Neural progenitor cell (in vitro differentiated cells): Measurements from ENCODE around the gene GATAD2A. TPM values are rescaled to one million over a fixed set of nuclear protein-coding genes. Genes with fewer than 3 reads are reported as not detected.

Experiments
- DNase-seq: peaks from one replicate; pipeline ENCODE4 v3.0.0-alpha.2; 2016; ENCODE audit warnings: low spot score
- H2AFZ ChIP-seq: fragments of 200-600 bp; sonication (generic); replicated peaks from 2 replicates; pipeline ENCODE4 v1.6.1; 2016; ENCODE audit warnings: antibody characterized with exemption
- H3F3A ChIP-seq: fragments of 200-600 bp; sonication (generic); 2 replicates; pipeline ENCODE4 v1.6.1; 2016; ENCODE audit warnings: antibody characterized with exemption, low read depth
- H3K27ac ChIP-seq: fragments of 200-600 bp; sonication (generic); 2 replicates; pipeline ENCODE4 v1.5.1; 2016; ENCODE audit warnings: mild to moderate bottlenecking
- H3K27me3 ChIP-seq: fragments of 200-600 bp; sonication (generic); 2 replicates; pipeline ENCODE4 v1.6.1; 2016; ENCODE audit warnings: mild to moderate bottlenecking, moderate library complexity
- H3K36me3 ChIP-seq: fragments of 200-600 bp; sonication (generic); 2 replicates; pipeline ENCODE4 v1.5.1; 2016
- H3K4me1 ChIP-seq: fragments of 200-600 bp; sonication (generic); 2 replicates; pipeline ENCODE4 v1.6.1; 2016; ENCODE audit warnings: mixed run types
- H3K4me2 ChIP-seq: fragments of 200-600 bp; sonication (generic); 2 replicates; pipeline ENCODE4 v1.6.1; 2016
- H3K4me3 ChIP-seq: fragments of 200-600 bp; sonication (generic); 2 replicates; pipeline ENCODE4 v1.5.1; 2016
- H3K79me2 ChIP-seq: fragments of 200-600 bp; sonication (generic); 2 replicates; pipeline ENCODE4 v1.6.1; 2016; ENCODE audit warnings: low read depth
- H3K9ac ChIP-seq: fragments of 200-600 bp; sonication (generic); 2 replicates; pipeline ENCODE4 v1.6.1; 2016
- H3K9me3 ChIP-seq: fragments of 200-600 bp; sonication (generic); 2 replicates; pipeline ENCODE4 v1.5.1; 2016; ENCODE audit warnings: low read depth
- H4K20me1 ChIP-seq: fragments of 200-600 bp; sonication (generic); 2 replicates; pipeline ENCODE4 v1.6.1; 2016; ENCODE audit warnings: low read depth
- H3K27ac Mint-ChIP-seq: 3 replicates; pipeline ENCODE4 v1.8.0; 2021; ENCODE audit warnings: mixed read lengths
- H3K27me3 Mint-ChIP-seq: 2 replicates; pipeline ENCODE4 v1.8.0; 2022; ENCODE audit warnings: low read depth, mild to moderate bottlenecking, inconsistent platforms, moderate library complexity, mixed read lengths; ENCODE audit not compliant: insufficient read depth
- H3K36me3 Mint-ChIP-seq: 3 replicates; pipeline ENCODE4 v1.8.0; 2021; ENCODE audit warnings: mixed read lengths
- H3K4me1 Mint-ChIP-seq: 3 replicates; pipeline ENCODE4 v1.8.0; 2021; ENCODE audit warnings: mixed read lengths
- H3K4me3 Mint-ChIP-seq: 3 replicates; pipeline ENCODE4 v1.8.0; 2021; ENCODE audit warnings: mild to moderate bottlenecking, moderate library complexity, mixed read lengths
- H3K9me3 Mint-ChIP-seq: 3 replicates; pipeline ENCODE4 v1.8.0; 2020; ENCODE audit warnings: mixed read lengths
- CTCF ChIP-seq: fragments of 200-600 bp; sonication (generic); IDR thresholded peaks from 2 replicates; pipeline ENCODE4 v1.5.1; 2017; ENCODE audit warnings: antibody characterized with exemption, mild to moderate bottlenecking
- EZH2 ChIP-seq: fragments of 200-600 bp; sonication (generic); IDR thresholded peaks from 2 replicates; pipeline ENCODE4 v1.6.1; 2017; ENCODE audit warnings: antibody characterized with exemption, mild to moderate bottlenecking, moderate library complexity
- EZH2phosphoT487 ChIP-seq: fragments of 200-600 bp; sonication (generic); IDR thresholded peaks from 2 replicates; pipeline ENCODE4 v1.6.1; 2017; ENCODE audit warnings: antibody characterized with exemption
- total RNA-seq: library from RNA; depleted of rRNA; stranded (reverse); fragments of >200 nt; gene quantifications from 2 replicates; pipeline ENCODE4 v1.2.3, GENCODE V29; 2015; ENCODE audit warnings: low replicate concordance

The GATAD2A gene
- total RNA-seq, 1 donor from 2014 or later = 37.9 TPM

GRCh38 chr19:19493841-19494546 is 88.5 kb downstream of the GATAD2A start:
- Mint-ChIP-seq H3K27me3 (no peaks in the 10 kb centered on the region), H3K4me1 (peaks cover 19% of the 10 kb centered on the region), H3K4me3 (no peak overlapping the region), H3K36me3 (peaks cover 9% of the 10 kb centered on the region), H3K27ac (no peak overlapping the region), H3K9me3 (no peaks in the 10 kb centered on the region)
- Histone ChIP-seq H3K9ac (no peak overlapping the region), H3K4me2 (no peak overlapping the region), H3K4me1 (peaks cover 6% of the 10 kb centered on the region), H3K27ac (no peak overlapping the region), H3K79me2 (peaks cover 38% of the 10 kb centered on the region), H3K4me3 (no peak overlapping the region), H2AFZ (no peak overlapping the region), H3K9me3 (no peaks in the 10 kb centered on the region), H3F3A (peaks cover 13% of the 10 kb centered on the region), H3K27me3 (no peaks in the 10 kb centered on the region), H4K20me1 (peaks cover 22% of the 10 kb centered on the region), H3K36me3 (no peaks in the 10 kb centered on the region)
- TF ChIP-seq EZH2phosphoT487 (no peak), EZH2 (no peak), CTCF (no peak)
- DNase-seq = no peak

- no peaks in the 10 kb centered on the region for H3K27me3 ChIP-seq
- no peaks in the 10 kb centered on the region for H3K9me3 ChIP-seq
- H3K4me1 ChIP-seq = no peaks in the 10 kb centered on the region
- Mint-ChIP-seq H3K27ac (no peak overlapping the region), H3K4me3 (no peak overlapping the region), H3K36me3 (peaks cover 14% of the 10 kb centered on the region), H3K27me3 (no peaks in the 10 kb centered on the region), H3K4me1 (peaks cover 2% of the 10 kb centered on the region), H3K9me3 (no peaks in the 10 kb centered on the region)
- no peak overlapping the region for H3K9ac ChIP-seq
- H3K4me3 ChIP-seq = no peak overlapping the region
- H3K79me2 ChIP-seq = peaks cover 29% of the 10 kb centered on the region
- H3K27ac ChIP-seq = no peak overlapping the region
- no peak overlapping the region for H2AFZ ChIP-seq
- H3K36me3 ChIP-seq = no peaks in the 10 kb centered on the region
- H3F3A ChIP-seq = no peaks in the 10 kb centered on the region
- H3K4me2 ChIP-seq = no peak overlapping the region
- TF ChIP-seq EZH2 = no peak
- DNase-seq = no peak
- H4K20me1 ChIP-seq = peaks cover 8% of the 10 kb centered on the region
Measured at GRCh38 chr19:19495614-19496603, 90.4 kb downstream of the GATAD2A start.

- no peak overlapping the region for H3K27ac Mint-ChIP-seq
- Histone ChIP-seq H3K4me3 (no peak overlapping the region), H3F3A (no peaks in the 10 kb centered on the region), H3K9ac (no peak overlapping the region), H3K4me1 (no peaks in the 10 kb centered on the region), H2AFZ (no peak overlapping the region), H3K27ac (no peak overlapping the region), H3K36me3 (no peaks in the 10 kb centered on the region), H3K27me3 (no peaks in the 10 kb centered on the region), H3K79me2 (peaks cover 12% of the 10 kb centered on the region), H3K4me2 (no peak overlapping the region), H3K9me3 (no peaks in the 10 kb centered on the region), H4K20me1 (peaks cover 2% of the 10 kb centered on the region)
- peaks cover 2% of the 10 kb centered on the region for H3K4me1 Mint-ChIP-seq
- TF ChIP-seq CTCF (no peak), EZH2phosphoT487 (no peak), EZH2 (no peak)
- H3K27me3 Mint-ChIP-seq = peaks cover 2% of the 10 kb centered on the region
- no peaks in the 10 kb centered on the region for H3K9me3 Mint-ChIP-seq
- DNase-seq = no peak
- peaks cover 25% of the 10 kb centered on the region for H3K36me3 Mint-ChIP-seq
- H3K4me3 Mint-ChIP-seq = no peak overlapping the region
Measured at GRCh38 chr19:19498255-19498991, 92.9 kb downstream of the GATAD2A start.
